ENCODE results near the gene CSMD2.

The CSMD2 gene

DNA sequence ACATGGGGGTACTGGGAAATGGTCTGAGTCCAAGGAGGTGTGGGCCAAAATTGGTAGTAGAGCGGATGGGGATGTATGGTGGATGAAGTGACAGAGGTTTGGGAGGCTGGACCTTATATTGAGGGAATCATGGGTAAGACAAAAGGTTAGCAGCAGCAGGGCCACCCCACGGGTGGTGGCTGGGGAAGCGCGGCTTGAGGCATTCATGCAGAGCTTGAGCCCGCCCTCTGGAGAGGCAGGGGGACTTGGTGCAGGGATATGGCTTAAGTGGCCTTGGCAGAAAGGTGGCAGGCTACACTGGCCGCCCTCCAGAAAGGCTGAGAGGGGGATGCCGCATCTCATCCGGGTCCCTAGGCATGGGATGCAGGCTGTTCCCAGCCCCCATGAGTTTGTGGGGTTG, 269.6 kb downstream of the CSMD2 start:
- no peak for DNase-seq

DNA sequence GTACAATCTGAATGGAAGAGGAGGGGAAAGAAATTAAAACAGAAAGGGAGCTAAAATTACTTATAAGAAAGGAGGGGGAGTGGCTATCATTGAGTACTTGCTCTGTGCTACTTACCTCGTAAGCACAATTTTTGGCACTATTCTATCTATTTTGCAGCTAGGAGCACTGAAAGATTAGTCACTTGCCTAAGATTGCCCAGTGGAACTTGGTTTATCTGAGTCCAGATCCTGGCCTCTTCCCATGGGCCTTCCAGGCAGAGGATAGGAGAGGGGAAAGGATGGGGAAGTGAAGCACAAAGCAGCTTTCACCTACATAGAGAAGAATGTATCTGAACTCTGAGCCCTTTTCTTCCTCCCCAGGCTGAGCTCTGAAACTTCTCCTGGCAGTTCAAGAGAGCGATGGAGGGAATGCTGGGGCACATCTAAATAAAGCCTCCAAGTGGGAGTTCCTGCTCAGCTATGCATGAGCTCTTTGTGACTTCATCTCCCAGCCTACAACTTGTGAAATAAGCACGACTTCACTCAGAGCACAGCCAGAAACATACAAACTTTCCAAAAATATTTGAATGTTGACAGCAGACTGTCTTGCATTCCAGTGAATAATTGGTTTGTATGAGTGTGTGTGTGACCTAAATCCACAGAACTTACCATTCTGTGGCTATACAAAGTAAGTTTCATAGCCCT, 271.7 kb downstream of the CSMD2 start:
- no peak for DNase-seq

DNA sequence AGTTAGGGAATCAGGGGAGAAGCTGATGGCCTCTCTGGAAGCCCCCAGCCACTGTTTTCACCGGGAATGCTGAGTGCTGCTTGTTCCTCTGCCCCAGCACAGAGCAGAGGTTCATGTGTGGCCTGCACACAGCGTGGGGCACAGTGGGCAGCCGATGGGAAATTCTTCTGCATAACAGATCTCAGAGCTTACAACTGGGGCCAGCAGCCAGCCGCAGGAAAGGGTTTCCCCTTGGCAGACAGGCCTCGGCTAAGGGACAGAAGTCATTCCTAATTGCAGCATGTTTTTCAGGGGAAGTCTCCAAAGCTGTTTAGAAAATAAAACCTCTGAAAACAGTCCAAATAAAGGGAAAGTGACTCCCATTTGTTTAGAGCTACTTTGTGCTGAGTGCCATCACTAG, 278.5 kb downstream of the CSMD2 start:
- no peak for DNase-seq

DNA sequence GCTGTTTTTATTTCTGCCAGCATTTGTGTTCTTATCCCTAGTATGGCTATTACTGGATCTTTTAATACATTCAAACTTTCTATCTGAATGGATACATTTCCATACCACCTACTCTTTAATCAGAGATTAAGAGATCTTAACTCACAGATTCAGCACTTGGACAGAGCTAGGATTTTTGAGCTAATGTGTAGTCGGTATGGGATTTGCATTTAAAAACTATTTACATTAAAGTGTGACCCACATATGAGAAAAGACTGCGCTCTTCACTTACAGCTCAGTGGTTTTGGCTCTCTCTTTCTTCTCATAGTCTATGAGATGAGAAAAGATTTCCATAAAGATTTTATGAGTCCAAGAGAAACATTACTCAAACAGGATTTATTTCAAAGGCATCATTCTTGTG, 284.7 kb downstream of the CSMD2 start:
- DNase-seq = no peak

DNA sequence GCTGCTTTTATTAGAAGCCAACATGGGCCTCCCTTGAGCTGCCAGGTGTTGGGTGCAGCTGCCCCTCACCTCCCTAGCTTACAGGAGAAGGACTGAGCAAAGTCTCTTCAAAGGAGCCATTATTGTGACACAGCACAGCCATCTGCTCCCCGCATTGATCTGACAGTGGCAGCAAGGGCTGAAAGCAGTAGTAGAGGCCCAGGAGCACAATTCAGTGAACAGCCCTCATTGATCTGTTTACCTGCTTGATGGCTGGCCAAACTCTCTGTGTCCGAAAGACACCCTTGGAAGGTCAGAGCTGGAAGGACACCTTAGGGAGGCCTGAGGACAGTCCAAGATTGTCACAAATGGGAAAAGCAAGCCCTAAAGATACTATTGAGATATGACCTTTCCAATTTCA, 286.6 kb downstream of the CSMD2 start:
- DNase-seq = no peak

DNA sequence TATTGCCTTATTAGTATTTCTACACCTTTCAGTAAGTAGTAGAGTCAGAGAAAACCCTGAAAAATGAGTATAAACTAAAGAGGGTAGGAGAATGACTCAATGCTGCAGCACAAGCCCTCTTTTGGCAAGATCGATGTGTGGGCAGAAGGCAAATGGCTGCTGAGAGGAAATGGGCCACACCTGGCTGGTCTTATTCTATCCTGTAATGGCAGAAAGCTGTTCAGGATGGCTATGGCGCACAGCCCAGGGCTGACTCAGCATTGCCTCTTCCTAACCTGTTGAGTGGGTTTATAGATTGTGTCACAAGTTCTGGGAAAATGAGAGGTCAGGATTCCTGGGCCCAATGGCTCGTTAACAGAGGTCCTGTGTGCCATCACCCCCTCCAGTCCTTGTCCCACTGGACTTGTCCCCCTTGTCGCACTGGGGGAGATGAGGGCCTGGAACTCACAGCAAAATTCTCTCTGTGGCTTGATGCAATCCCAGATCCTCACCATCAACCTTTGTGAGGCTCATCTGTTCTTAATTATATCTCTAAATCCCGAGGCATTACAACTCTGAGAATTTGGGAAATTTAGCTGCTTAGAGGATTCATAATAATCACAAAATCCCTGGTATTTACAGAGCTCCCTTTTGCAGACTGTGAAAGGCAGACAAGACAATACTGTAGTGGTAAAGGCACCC, 287.9 kb downstream of the CSMD2 start:
- no peak for DNase-seq

DNA sequence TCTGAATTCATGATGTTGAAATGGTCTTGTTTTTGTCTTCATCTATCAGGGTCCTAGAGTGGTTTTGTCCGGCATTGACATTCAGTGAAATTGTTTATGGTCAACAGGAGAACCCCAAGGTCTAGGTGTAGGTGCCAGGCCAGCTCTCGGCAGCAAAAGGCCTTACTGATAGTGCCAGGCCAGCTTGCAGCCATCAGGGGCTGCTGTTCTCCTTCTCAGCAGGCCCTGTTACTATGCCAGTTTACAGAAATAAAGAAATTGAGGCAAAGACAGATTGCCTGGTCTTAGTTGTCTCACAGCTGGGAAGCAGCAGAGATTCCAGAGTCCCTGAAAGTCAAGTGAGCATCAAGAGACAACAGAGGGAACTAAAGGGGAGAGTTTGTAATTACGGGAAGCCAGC, 289.2 kb downstream of the CSMD2 start:
- DNase-seq = no peak

DNA sequence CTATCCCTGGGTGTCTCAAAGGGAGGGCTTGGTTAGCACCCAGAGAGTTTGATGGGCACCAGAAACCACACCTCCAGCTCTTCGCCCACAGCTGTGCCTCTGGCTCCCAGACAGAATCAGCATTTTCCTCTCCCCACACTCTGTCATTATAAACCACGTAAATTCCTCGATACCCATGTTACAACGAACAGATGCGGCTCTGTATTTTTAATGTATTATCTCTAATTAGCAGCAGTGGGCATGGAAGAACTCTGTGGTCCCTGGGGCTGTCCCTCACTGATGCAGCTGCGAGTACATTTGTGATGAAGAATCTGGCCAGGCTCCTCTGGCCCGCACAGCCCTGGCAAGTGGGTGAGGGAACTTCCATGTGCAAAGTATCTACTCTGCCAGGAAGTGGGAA, 290.4 kb downstream of the CSMD2 start:
- no peak for DNase-seq

DNA sequence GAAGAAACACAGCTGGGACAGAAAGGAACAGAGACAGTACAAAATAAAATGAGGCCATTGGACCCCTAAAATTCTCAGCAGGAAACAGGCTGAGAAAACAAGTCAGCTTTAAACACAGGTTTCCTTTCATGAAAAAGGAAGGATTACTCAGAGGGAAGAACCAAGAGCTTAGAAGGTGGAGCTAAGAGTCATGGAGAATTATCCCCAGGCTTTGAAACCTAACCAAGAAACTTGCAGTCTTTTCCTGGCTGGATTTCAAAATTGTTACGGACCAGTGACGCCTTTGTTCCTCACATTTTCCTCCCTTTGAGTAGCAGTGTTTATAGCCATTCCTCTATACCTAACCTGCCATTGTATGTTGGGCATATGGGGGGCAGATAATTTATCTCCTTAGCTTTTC, 292.3 kb downstream of the CSMD2 start:
- no peak for DNase-seq

DNA sequence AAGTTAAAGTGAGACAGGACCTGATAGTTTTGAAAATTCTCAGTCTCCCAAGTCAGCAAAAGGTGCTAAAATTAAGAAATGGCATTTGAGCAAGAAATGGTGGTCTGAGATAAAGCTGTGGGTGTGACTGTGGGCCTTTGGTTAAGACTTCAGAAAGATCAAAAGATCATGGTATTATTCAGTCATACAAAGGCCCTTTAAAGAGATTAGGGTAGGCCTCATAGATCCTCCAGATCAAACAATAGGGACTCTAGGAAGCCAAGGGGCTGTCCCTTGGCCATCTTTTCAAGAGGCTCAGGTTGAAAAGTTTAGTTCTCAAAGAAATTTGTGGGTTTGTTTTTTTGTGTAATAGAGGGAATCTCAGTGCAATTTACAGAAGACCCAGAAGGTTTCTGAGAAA, 292.8 kb downstream of the CSMD2 start:
- DNase-seq = no peak

DNA sequence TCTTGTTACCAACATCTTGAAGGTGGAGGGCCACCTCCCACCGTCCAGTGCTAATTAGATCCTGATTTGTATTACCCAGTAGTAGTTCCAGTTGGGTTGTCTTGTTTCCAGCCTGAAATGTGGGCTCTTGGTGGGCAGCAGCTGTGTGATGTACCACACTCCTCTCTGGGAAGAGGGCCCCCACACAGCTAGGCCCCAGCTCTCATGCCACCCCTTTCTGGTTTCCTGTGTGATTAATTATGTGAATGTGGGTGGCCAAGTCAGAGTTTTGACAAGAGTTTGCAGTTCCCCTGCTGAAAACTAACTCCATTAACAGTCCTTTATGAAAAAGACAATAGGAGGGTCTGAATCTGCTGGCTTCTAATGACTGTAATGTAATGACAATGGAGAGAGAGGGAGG, 297.3 kb downstream of the CSMD2 start:
- no peak for DNase-seq

DNA sequence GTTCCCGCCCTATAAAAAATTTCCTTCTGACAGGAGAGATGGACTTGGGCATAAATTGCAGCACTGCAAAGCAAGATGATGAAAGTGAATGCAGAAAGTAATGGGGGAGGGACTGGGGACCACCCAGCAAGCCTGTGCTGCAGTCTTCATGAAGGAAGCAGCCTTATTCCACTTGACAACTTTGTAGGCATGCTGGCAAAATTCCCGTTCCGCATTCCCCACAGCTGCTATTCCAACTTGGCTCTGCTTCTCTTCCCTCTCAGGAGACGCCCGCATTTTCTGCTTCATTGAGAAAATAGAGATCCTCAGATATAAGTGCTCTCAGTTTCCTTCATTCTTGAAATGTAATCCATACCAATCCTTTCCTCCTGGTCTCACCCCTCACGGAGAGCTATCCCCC, 298.7 kb downstream of the CSMD2 start:
- no peak for DNase-seq

DNA sequence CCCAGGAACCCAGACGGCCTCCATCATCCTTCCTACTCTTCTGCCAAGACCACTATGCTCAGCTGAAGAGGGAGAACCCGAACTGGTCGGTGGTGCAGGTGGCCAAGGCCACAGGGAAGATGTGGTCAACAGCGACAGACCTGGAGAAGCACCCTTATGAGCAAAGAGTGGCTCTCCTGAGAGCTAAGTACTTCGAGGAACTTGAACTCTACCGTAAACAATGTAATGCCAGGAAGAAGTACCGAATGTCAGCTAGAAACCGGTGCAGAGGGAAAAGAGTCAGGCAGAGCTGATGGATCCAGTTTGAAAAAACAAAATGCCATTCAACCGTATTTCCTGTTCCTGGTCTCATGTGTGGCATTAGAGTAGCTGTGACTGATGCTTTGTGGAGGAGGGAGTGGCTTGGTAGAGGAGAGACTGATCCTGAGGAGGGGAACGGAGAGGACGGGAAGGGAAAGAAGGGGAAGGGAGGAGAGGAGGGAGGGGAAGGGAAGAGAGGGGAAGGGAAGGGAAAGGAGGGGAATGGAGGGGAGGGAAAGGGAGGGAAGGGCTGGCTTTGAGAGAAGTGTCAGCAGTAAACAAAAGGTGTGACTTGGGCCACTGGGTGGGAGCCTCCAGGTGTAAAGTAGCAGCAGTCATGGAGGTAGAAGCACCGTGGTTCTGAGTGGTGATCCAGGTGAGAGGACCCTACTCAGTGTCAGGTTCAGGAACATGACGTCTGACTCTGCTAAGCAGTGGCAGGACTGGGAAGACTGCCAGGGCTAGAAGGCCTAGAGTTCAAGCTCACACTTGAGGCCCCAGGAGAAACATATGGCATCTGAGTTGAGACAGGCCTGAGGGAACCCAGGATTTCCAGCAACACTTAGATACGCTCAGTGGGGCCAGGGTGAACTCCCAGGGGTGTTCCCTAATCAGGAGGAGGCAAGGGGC, 300.3 kb downstream of the CSMD2 start:
- DNase-seq = no peak

DNA sequence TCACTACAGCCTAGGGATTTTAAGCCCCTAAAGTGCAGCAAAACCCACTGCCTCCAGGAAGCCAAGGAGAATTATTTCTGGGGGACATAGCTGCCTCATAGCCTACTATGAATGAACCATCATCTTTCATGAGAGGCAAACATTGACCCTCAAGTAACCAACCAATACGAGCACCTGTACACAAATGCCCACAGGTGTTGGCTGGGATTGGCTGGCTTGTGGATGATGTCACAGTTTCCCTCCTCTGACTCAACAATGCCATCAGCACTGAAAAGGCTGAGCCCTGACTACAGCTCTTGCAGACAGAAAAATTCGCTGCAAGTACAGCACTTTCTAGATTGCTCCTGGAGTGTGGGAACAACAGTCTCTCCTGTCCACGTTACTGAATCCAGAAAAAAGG, 301.3 kb downstream of the CSMD2 start, which contains the start of gene HMGB4:
TSS of gene HMGB4 (plus strand) at position 301 of the 400 bp plus-strand sequence. CDS start 113 bp downstream, outside the sequence.
- DNase-seq = no peak

DNA sequence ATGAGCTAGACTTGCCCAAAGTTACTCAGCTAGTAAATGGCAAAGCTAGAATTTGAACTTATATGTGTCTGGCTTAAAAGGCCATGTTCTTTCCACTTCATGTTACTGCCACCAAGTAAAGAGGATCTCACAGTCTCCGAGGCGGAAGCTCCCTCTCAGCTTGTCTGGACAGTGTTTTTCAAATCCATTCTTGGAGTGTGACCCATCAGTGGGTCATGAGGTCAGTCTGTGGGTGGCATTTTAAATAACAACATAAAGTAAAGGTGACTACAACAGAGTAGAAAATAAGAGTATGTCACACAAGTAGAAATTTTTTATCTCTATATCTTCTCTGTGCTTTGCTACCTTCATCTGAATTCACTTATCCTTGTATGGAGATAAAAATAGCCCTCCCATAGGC, 304.4 kb downstream of the CSMD2 start:
- DNase-seq = no peak

DNA sequence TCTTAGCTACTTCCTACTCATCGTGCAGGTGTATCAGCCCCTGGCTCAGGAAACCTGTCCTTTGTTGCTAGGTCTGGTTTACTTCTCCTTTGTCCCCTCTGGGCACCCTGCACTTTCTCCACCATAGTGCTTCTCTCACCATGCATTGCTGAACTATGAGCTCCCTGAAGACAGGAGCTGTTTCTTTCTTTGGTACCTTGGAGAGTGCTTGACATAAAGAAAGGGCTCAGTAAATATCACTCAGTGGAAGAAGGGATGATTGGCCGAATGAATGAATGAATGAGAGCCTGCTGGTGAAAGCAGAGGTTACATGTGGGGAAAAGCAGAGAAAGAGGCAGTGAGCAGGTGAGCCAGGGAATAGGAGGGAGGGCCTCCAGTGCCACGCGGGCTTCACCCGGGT, 310.9 kb downstream of the CSMD2 start:
- DNase-seq = no peak

DNA sequence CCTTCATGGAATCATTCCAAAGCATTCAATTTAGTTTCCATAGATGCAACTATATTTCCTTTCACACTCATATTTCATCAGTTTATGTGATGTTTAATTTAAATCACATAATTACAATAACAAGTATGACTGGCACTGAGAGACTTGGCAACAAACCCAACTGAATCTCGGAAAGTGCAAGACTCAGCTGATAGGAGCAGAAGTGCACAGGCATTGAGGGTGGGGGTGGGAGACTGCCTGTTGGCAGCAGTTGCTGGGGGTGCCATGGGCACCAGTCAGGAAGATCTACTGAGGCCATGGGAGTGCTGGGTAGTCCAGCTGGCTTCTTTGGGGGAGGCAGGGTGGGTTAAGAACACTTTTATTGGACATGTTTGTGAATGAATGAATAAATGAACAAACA, 311.6 kb downstream of the CSMD2 start:
- no peak for DNase-seq

DNA sequence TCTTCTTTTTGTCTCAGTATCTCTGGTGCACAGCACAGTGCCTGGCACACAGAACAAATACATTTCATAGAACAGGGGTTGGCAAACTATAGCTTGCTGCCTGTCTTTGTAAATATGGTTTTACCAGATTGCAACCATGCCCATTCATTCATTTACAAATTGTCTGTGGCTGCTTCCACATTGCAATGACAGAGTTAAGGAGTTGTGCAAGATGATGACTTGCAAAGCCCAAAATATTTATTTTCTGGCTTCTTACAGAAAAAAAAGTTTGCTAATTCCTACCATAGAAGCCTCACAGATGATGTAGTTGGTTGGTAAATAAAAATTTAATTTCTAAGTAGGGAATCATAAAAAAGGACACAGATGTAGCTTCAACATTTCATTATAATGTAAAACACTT, 312.3 kb downstream of the CSMD2 start:
- DNase-seq = no peak

DNA sequence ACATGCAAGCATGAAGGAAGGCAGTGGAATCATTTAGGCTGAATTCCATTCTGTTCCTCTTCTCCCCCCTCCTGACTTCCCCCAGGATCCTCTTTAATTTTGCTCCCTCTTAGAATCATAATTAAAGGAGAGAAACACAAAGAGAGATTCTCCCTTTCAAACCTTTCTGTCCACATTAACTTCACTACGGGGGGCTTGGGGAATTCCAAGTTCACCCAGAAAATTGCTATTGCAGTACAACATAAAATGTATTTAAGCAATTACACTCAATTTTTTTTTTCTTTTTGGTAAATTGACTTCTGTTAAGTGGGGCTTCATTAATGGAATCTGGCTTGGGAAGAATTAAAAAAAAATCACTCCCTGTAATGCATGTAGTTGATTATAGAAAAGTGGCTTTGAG, 314.5 kb downstream of the CSMD2 start:
- DNase-seq = no peak

DNA sequence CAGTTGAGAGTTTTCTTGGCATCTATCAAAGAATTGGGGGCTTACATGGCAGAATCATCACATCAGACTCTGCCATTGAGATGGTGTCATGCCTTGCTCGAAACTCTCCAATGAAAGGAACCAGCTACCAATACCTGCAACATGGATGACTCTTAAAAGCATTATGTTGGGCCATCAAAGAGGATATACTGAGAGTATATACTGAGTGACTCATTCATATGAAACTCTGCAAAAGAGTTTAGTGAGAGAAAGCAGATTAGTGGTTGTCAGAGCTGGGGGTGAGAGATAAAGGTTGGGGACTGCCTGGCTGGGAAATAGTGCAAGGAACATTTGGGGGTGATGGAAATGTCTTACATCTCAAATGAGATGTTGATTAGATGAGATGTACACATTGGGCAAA, 315.8 kb downstream of the CSMD2 start:
- DNase-seq = no peak

DNA sequence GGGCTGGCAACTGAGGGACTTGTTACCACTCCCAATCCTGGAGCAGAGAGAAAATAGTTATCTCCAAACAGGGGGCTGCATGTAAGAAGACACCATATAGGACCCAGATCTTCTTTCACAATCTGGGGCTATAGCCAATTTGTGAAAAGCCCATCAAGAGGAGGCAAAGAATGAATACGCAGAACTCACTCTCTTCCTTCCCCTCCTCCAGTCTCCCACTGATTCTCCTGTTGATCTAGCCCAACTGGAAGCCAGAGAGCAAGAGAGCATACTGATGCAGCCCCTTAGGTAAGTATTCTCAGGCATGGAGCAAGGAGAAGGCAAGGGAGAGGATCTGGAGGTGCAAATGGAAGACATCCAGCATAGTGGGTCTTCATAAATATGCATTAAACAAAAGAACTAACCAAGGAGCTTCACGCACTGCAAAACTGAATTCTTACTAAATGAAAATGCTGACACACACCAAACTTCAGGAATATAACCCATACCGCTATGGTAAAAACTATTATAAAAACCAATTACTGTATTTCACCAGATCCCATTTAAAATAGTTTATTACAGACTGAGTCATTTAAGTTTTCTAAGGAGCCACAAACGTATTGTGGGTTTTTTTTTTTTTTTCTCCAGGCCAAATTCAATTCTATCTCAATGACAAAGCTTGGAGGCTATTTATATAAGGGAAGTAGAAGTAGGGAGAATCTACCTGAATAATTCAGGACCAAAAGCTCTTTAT, 316.7 kb downstream of the CSMD2 start:
- DNase-seq = no peak

DNA sequence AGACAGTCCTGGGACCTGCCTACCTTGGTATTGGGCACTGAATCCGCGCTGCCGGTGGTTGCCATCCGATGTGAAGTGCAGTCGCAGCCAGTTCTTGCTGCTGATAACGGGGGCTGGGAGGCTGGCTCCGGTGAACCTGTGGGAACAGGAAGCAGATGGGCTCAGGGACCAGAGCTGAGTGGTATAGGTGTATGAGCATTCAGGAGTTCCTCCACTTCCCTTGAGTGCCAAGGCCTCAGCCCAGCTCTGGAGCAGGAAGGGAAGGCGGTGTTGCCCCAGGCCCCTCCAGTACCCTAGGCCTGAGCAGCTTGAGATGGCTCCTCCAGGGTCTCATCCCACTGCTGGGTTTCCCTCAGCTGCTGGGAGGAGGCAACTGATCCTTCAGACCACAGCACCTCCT, 318.2 kb downstream of the CSMD2 start:
- DNase-seq = no peak

DNA sequence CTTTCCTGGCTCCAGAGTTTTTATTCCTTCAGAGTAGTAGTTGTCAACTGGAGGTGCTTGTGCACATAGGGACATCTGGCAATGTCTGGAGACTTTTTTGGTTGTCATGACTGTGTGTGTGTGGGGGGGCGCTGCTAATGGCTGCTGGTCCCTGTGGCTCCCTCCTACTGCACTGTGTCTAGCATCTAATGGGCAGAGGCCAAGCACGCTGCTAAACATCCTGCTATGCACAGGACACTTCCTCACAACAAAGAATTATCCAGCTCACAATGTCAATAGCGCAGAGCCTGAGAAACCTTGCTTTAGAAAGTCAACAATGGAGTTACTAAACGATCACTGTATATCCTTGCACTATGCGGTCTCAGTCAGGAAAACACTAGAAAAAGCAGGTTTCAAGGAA, 320.9 kb downstream of the CSMD2 start:
- DNase-seq = no peak

Measured in NCI-H1436 treated with DMSO at 0.1 percent for 48 hours (cell line).